AG08395 (cell line): ENCODE results near the gene CYP2C9.
"Not testable (repeated sequence)": the region's sequence is repeated elsewhere in the genome, so short reads cannot be mapped to it uniquely, and the experiment has no call there.

Experiments
- DNase-seq: peaks from one replicate; pipeline ENCODE4 v3.0.0; 2012; ENCODE audit warnings: mixed read lengths, low spot score

CYP2C9 gene

DNA sequence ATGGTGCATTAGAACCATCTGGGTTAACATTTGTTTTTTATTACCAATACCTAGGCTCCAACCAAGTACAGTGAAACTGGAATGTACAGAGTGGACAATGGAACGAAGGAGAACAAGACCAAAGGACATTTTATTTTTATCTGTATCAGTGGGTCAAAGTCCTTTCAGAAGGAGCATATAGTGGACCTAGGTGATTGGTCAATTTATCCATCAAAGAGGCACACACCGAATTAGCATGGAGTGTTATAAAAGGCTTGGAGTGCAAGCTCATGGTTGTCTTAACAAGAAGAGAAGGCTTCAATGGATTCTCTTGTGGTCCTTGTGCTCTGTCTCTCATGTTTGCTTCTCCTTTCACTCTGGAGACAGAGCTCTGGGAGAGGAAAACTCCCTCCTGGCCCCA is at the start of gene CYP2C9:
CYP2C9 (plus strand) TSS at position 276 of the 400 bp plus-strand sequence; CDS start at position 301, 25 bp downstream.
- no peak for DNase-seq

- DNase-seq = no peak
Measured at GRCh38 chr10:94889123-94889522, 49.3 kb upstream of the CYP2C9 start.

DNA sequence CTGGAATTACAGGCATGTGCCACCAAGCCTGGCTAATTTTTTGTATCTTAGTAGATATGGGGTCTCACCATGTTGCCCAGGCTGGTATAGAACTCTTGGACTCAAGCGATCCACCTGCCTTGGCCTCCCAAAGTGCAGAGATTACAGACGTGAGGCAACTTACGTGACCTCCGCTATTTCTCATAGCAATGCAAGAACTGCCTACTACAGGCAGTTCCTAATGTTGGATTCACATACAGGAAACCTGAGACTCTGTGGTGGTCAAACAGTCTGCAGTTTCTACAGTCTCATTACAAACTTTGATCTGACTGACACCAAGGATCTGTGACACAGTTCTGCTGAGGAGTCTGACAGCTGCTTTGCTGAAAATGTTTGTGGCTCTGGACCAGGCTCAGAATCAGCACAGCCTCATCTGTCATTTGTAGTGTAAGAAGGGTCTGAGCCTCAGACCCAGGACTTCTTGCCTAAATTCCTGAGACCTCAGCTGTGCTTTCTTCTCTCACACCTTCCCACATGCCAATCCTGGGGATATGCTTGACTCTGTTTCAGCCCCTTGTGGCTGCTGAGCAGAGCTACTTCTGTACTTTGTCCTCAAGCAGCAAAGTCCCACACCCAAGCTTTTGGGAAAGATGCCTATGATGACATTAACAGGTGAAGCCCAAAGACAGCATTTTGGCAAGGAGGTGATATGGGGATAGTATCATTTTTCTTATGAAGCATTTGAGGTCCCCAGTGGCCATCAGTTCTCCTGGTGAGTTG is 48.0 kb upstream of the CYP2C9 start:
- DNase-seq = no peak

- not testable (repeated sequence) for DNase-seq
Measured at GRCh38 chr10:94898414-94898813, 40.0 kb upstream of the CYP2C9 start.

GRCh38 chr10:94902080-94902479 is 36.4 kb upstream of the CYP2C9 start:
- no peak for DNase-seq

DNA sequence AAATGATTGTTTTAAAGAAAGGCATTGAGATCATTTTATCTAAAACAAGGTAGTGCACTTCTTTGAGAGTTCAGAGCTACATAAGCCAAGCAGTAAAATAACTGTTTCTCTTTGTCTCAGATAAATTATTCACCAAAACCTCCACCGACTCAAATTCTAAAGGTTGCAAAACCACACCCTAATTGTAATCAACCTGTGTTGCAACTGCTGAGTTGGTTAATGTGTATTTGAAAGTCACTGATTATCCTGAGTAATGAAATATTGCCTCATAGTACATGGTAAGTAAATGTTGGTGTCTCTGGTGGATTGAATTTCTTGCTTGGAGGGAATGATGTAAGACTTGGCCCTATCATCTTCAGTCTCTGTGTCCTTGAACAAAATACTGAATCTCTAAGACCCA is 35.9 kb upstream of the CYP2C9 start:
- DNase-seq = no peak

DNA sequence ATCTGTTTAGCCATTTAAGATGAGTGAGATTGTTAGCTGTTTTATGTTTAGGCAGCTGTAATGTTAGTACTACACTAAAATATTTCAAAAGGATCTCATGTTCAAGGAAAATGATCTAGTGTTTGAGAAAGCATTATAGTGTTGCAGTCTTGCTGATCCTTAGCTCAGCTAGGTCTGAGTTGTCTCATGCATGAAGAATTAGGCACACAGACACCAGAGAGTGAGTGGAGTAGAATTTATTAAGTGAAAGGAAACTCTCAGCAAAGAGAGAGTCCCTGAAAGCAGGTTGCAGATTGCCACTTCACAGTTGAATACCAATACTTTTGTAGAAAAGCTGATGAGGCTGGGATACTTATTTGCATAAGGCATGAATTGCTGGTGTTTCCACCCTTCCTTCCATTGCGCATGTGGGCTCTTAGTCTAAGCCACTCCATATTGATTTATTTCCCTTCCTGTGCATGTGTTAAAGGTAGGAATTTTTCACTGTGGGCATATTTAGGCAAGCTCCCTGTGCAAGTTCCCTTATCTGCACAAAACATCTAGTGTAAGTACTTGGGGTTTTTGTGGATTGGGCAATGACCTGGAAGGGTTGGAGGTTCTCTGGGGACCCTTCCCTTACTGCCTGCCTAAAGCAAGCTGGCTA is 33.8 kb upstream of the CYP2C9 start:
- not testable (repeated sequence) for DNase-seq

DNA sequence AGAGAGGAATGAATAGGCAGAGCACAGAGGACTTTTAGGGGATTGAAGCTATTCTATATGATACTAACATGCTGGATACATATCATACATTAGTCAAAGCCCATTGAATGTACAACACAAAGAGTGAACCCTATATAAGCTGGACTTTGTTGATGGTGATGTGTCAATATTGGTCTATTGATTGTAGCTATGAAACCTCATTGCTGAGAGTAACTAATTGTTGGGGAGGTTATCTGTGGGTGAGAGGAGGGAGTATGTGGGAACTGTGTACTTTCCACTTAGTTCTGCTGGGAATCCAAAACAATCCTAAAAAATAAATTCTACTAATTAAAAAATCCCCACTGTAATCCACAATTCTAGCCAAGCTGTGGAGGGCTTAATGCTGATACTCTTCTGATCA is 22.0 kb upstream of the CYP2C9 start:
- DNase-seq = no peak

- no peak for DNase-seq
Measured at GRCh38 chr10:94936721-94937120, 1.7 kb upstream of the CYP2C9 start.

GRCh38 chr10:94943432-94944103 is 5.1 kb downstream of the CYP2C9 start:
- DNase-seq = not testable (repeated sequence)

DNA sequence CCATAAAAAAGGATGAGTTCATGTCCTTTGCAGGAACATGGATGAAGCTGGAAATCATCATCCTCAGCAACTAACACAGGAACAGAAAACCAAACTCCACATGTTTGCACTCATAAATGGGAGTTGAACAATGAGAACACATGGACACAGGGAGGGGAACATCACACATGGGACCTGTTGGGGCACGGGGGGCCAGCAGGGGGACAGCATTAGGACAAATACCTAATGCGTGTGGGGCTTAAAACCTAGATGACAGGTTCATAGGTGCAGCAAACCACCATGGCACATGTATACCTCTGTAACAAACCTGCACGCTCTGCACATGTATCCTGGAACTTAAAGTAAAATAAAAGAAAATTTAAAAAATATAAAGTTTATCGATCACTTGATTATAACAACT is 7.7 kb downstream of the CYP2C9 start:
- not testable (repeated sequence) for DNase-seq

GRCh38 chr10:94963901-94964300 is 25.4 kb downstream of the CYP2C9 start:
- DNase-seq = no peak

DNA sequence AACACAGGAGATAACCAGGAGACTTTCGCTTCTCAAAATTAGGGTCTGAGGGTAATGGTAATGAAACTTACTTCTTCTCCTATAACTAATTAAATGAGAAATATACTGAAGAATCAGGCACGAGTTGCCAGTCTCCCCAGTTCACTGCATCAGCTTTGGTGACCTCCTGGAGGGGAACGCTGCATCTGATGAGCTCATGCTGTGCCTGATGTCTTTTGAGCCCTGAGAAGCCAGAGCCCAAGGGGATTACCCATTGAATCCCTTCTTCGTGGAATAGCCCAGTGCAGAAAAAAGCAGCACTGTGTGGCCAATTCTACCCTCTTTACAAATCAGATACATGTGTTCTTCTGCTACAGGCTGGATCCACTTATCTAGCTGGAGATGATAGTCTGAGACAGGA is 45.1 kb downstream of the CYP2C9 start:
- no peak for DNase-seq

DNA sequence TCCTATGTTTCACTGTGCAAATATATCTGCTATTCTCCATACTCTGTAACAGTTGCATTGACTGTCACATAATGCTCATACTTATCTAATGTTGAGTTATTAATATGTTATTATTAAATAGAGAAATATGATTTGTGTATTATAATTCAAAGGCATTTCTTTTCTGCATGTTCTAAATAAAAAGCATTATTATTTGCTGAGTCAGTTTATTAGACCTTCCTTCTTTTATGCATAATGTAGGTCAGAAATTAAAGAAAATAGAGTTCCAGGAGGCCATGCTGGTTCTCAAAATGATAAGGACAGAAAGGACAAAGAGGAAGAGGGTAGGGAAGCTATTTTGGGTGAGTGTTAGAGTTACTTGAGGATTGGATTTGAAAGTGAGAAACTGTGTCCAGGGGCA is 50.7 kb downstream of the CYP2C9 start:
- no peak for DNase-seq

- DNase-seq = no peak
Measured at GRCh38 chr10:94991243-94991888, 52.9 kb downstream of the CYP2C9 start.

- no peak for DNase-seq
Measured at GRCh38 chr10:94992811-94993210, 54.4 kb downstream of the CYP2C9 start.

GRCh38 chr10:94997741-94998174 is 59.3 kb downstream of the CYP2C9 start:
- DNase-seq = no peak

GRCh38 chr10:95026461-95026860 is 88.0 kb downstream of the CYP2C9 start:
- DNase-seq = no peak

- DNase-seq = no peak
Measured at GRCh38 chr10:95031656-95032055, 93.2 kb downstream of the CYP2C9 start.

GRCh38 chr10:95034401-95034800 is 95.9 kb downstream of the CYP2C9 start:
- no peak for DNase-seq

DNA sequence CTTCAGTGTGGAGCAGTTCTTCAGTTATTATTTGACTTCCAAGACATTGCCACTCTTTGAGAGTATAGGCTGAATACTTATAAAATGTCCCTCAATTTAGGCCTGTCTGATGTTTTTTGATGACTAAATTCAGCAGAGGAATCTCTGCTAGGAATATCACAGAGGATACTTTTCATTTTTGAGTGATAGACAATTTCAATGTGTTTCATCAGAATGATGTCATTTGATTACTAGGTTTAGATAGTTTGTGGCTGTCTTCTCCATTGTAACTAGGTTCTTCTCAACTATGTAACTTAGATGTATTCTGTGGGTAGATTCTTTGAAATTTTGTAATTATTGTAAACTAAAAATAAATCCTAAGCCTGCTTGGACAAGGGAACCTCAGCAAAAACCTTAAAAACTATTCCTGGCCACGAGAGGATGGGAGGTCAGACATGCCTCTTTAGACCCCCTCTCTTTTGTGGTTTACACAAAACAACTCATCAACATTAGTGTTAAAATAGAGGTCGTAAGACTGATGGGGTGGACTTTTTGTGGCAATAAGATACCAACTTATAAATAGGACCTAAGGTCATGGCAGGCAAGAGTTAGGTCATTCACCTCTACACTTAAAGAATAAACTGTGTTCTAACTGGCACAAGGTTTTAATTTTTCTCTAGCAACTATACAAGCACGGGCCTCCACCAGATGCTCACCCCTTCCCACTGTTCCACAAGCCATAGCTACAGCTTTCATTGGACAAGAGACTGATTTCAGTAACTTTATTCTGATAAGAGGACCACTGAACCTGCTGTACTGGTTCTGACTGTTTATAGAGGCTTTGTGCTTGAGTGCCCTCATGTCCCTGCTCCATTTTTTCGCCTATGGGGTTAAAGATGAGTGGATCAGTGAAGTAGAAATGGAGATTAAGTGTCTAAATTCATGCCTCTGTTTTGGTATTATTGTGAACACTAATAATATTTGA is 97.2 kb downstream of the CYP2C9 start:
- no peak for DNase-seq
